Lung (tissue), 12 donors: ENCODE results near the gene RNU6-1. TPM values are rescaled to one million over a fixed set of nuclear protein-coding genes. Genes with fewer than 3 reads are reported as not detected.

Source experiments
- ATAC-seq: fragments of 200-7000 bp; cut with Tn5 transposase; one replicate; pipeline ENCODE4 v1.9.1; 2020; ENCODE audit warnings: moderate number of reproducible peaks; ENCODE audit not compliant: insufficient read depth, low FRiP score
- DNase-seq, 3 donors: peaks; one replicate each; pipeline ENCODE4 v3.0.0-alpha.2; 2013 to 2017
- H3K27ac ChIP-seq, 2 donors: one replicate each; pipeline ENCODE4 v1.5.1; 2013; ENCODE audit warnings: mild to moderate bottlenecking in 2 of 2, moderate library complexity in 2 of 2, control low read depth in 1 of 2, inconsistent platforms in 1 of 2, low read depth in 1 of 2, low read length in 1 of 2
- H3K27me3 ChIP-seq, 3 donors: one replicate each; pipeline ENCODE4 v1.5.1; 2013; ENCODE audit warnings: low read length in 2 of 3; ENCODE audit not compliant: control insufficient read depth in 3 of 3, insufficient read depth in 3 of 3
- H3K36me3 ChIP-seq, 4 donors: one replicate each; pipeline ENCODE4 v1.5.1; 2013; ENCODE audit warnings: low read length in 4 of 4, mild to moderate bottlenecking in 1 of 4, moderate library complexity in 1 of 4; ENCODE audit not compliant: control insufficient read depth in 4 of 4, insufficient read depth in 4 of 4
- H3K4me1 ChIP-seq, 5 donors: one replicate each; pipeline ENCODE4 v1.5.1; 2013; ENCODE audit warnings: low read length in 5 of 5, mild to moderate bottlenecking in 2 of 5, moderate library complexity in 1 of 5; ENCODE audit not compliant: control insufficient read depth in 5 of 5, insufficient read depth in 5 of 5
- H3K4me3 ChIP-seq: one replicate; pipeline ENCODE4 v1.5.1; 2013; ENCODE audit warnings: mild to moderate bottlenecking, control low read depth, moderate library complexity
- H3K9ac ChIP-seq, 2 donors: one replicate each; pipeline ENCODE4 v1.5.1; 2013; ENCODE audit warnings: low read length in 2 of 2, control low read depth in 1 of 2; ENCODE audit not compliant: insufficient read depth in 1 of 2
- H3K9me3 ChIP-seq, 4 donors: one replicate each; pipeline ENCODE4 v1.5.1; 2013; ENCODE audit warnings: low read length in 3 of 4, mild to moderate bottlenecking in 1 of 4, moderate library complexity in 1 of 4; ENCODE audit not compliant: control insufficient read depth in 4 of 4, insufficient read depth in 3 of 4
- CTCF ChIP-seq: IDR thresholded peaks from 2 replicates; pipeline ENCODE4 v1.5.1; 2012; ENCODE audit warnings: mild to moderate bottlenecking; ENCODE audit errors: control extremely low read depth, extremely low read depth
- WGBS, 2 donors: extraction: QIAGEN DNeasy Blood & Tissue Kit; methylation state at CpG; one replicate each; pipeline ENCODE4 v1.1.7; 2013; 5-methylcytosine and 5-hydroxymethylcytosine counted together
- polyA plus RNA-seq, 2 donors: library from polyadenylated mRNA; stranded (reverse); fragments of 200-250 nt; gene quantifications; one replicate each; pipeline ENCODE4 v1.2.1, GENCODE V29; 2013
- total RNA-seq, 2 donors: library from RNA; depleted of rRNA in 1 of 2; stranded (reverse); fragments of >200 nt in 1 of 2; gene quantifications; one replicate each; pipeline ENCODE4 v1.2.1, GENCODE V29; 2014 to 2021
- donor health status: control.
- donor health status: control.
- donor health status: Bipolar disorder and iron deficiency.
- donor health status: healthy.
- donor health status: DM: yes; HTN: yes; CAD: no.

Gene RNU6-1
- total and polyA plus RNA-seq, 4 donors, result not detected

GRCh38 chr15:67859331-67859946 lies 19.6 kb upstream of the RNU6-1 start:
- no peak for TF ChIP-seq CTCF
- WGBS, 2 donors, result 79 to 91% methylated on average over 5 of the region's 5 CpGs

GRCh38 chr15:67857220-67857619 lies 17.4 kb upstream of the RNU6-1 start:
- Histone ChIP-seq H3K27me3 (no peaks in the 10 kb centered on the region), H3K4me1 (no peaks in the 10 kb centered on the region), H3K9me3 (no peaks in the 10 kb centered on the region), H3K4me3 (no peak overlapping the region), H3K27ac (no peak overlapping the region), H3K9ac (no peak overlapping the region), H3K36me3 (no peaks in the 10 kb centered on the region)
- ATAC-seq, result no peak
- TF ChIP-seq CTCF, result no peak
- no peak for DNase-seq
- WGBS, 2 donors, result 96% methylated on average over 3 of the region's 3 CpGs

More at GRCh38 chr15:67859331-67859946, 19.6 kb upstream of the RNU6-1 start:
- ATAC-seq (no peak), DNase-seq (no peak)
- peaks cover 0 to 3% (median 0%) of the 10 kb centered on the region in 5 donors for H3K4me1 ChIP-seq
- H3K36me3 ChIP-seq, result no peaks in the 10 kb centered on the region
- H3K27ac ChIP-seq, result no peak overlapping the region
- no peaks in the 10 kb centered on the region for H3K27me3 ChIP-seq
- no peak overlapping the region for H3K9ac ChIP-seq
- no peaks in the 10 kb centered on the region for H3K9me3 ChIP-seq
- no peak overlapping the region for H3K4me3 ChIP-seq

GRCh38 chr15:67855842-67856241 lies 16.0 kb upstream of the RNU6-1 start:
- TF ChIP-seq CTCF, result no peak
- Histone ChIP-seq H3K36me3 (no peaks in the 10 kb centered on the region), H3K27ac (no peak overlapping the region), H3K27me3 (no peaks in the 10 kb centered on the region), H3K4me3 (no peak overlapping the region), H3K9ac (no peak overlapping the region), H3K4me1 (no peaks in the 10 kb centered on the region), H3K9me3 (no peaks in the 10 kb centered on the region)
- no peak for ATAC-seq
- 67 to 88% methylated on average over 3 of the region's 3 CpGs for WGBS, 2 donors
- no peak for DNase-seq

GRCh38 chr15:67854358-67854757 lies 14.5 kb upstream of the RNU6-1 start:
- no peak for DNase-seq
- TF ChIP-seq CTCF, result no peak
- H3K9ac ChIP-seq, result no peak overlapping the region
- ATAC-seq, result no peak
- WGBS, 2 donors, result 84 to 95% methylated on average over 1 of the region's 1 CpG
- H3K4me1 ChIP-seq, result no peaks in the 10 kb centered on the region
- no peaks in the 10 kb centered on the region for H3K27me3 ChIP-seq
- no peak overlapping the region for H3K4me3 ChIP-seq
- H3K36me3 ChIP-seq, result no peaks in the 10 kb centered on the region
- no peaks in the 10 kb centered on the region for H3K9me3 ChIP-seq
- no peak overlapping the region for H3K27ac ChIP-seq
